Urinary bladder (tissue), 4 donors: ENCODE results near the gene KREMEN2. TPM values are rescaled to one million over a fixed set of nuclear protein-coding genes. Genes with fewer than 3 reads are reported as not detected.
A peak's percentile ranks its signal among the peaks of the same experiment; 100 is the strongest.

Experiments
- DNase-seq: peaks from one replicate; pipeline ENCODE4 v3.0.0-alpha.2; 2015; ENCODE audit errors: extremely low spot score
- H3K27ac ChIP-seq: one replicate; pipeline ENCODE4 v1.5.1; 2013; ENCODE audit warnings: low read depth, mild to moderate bottlenecking, moderate library complexity
- H3K36me3 ChIP-seq: one replicate; pipeline ENCODE4 v1.6.1; 2013; ENCODE audit warnings: mild to moderate bottlenecking, moderate library complexity; ENCODE audit not compliant: insufficient read depth
- H3K4me1 ChIP-seq: one replicate; pipeline ENCODE4 v1.6.1; 2013; ENCODE audit warnings: mild to moderate bottlenecking, moderate library complexity; ENCODE audit not compliant: insufficient read depth
- H3K4me3 ChIP-seq: one replicate; pipeline ENCODE4 v1.5.1; 2013; ENCODE audit warnings: low read depth, low read length
- WGBS: extraction: QIAGEN DNeasy Blood & Tissue Kit; methylation state at CpG from one replicate; pipeline ENCODE4 v1.1.7; 2013; 5-methylcytosine and 5-hydroxymethylcytosine counted together
- polyA plus RNA-seq: library from polyadenylated mRNA; stranded (reverse); fragments of 200-250 nt; gene quantifications from one replicate; pipeline ENCODE4 v1.2.3, GENCODE V29; 2013
- total RNA-seq: library from RNA; depleted of rRNA; stranded (reverse); fragments of >200 nt; gene quantifications from one replicate; pipeline ENCODE4 v1.2.3, GENCODE V29; 2014
- donor health status: healthy with polysubstance abuse.
- donor health status: healthy.

The KREMEN2 gene
- total and polyA plus RNA-seq, 2 donors = 0.11 TPM; not detected in 1

DNA sequence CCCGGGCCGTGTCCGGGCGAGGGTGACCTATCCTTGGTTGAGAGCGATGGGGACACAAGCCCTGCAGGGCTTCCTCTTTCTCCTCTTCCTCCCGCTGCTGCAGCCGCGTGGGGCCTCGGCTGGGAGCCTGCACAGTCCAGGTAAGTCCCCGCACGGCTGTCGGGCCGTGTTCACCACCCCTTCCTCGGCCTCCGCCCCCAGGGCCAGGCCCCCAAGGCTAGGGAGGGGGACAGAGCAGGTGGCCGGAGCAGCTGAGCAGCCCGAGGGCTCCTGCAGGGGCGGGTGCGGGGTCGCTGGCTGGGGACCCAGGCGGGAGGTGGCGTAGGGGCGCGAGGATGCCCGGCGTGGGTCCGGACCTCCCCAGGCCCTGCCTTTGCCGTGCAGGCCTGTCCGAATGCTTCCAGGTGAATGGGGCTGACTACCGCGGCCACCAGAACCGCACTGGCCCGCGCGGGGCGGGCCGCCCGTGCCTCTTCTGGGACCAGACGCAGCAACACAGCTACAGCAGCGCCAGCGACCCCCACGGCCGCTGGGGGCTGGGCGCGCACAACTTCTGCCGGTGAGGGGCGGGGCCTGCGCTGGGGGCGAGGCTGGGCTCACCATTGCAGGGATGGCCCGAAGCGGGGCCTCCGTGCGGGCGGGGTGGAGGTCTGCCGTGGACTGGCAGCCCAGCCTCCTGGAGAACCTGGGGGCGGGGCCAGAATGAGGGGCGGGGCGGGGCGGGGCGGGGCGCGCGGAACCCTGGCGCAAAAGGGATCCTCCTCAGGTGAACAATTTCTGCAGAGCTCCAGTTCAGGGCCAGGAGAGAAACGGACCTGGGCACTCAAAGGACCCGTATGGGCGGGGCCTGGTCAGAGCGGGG is 631 bp downstream of the KREMEN2 start:
- under 1% methylated on average over 68 of the region's 68 CpGs for WGBS
- peak overlapping the region; percentile 29 for H3K4me3 ChIP-seq
- no peak for DNase-seq
- no peaks in the 10 kb centered on the region for H3K36me3 ChIP-seq
- peaks cover 5% of the 10 kb centered on the region for H3K4me1 ChIP-seq
- no peak overlapping the region for H3K27ac ChIP-seq

DNA sequence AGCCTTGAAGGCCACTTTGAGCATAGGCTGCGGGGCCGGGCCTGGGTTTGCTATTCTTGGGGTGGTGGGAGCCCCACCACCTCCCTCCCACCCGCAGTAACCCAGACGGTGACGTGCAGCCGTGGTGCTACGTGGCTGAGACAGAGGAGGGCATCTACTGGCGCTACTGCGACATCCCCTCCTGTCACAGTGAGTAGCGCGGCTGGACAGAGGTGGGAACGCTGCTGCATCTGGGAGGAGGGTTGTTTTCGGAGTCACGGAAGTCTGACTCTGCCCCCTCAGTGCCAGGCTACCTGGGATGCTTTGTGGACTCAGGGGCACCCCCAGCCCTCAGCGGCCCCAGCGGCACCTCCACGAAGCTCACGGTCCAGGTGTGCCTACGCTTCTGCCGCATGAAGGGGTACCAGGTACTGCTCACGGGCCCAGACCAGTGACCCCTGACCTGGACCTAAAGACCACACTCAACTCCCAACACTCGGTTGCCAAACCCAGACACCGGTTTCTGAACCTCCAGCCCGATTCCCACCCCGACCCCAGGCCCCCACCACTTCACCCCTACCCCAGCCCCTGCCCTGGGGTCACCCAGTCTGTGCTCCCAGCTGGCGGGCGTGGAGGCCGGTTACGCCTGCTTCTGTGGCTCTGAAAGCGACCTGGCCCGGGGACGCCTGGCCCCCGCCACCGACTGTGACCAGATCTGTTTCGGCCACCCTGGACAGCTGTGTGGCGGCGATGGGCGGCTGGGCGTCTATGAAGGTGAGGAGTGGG is 2.1 kb downstream of the KREMEN2 start:
- no peak for DNase-seq
- no peak overlapping the region for H3K27ac ChIP-seq
- no peak overlapping the region for H3K4me3 ChIP-seq
- 50% methylated on average over 39 of the region's 39 CpGs for WGBS
- peaks cover 7% of the 10 kb centered on the region for H3K4me1 ChIP-seq
- no peaks in the 10 kb centered on the region for H3K36me3 ChIP-seq

DNA sequence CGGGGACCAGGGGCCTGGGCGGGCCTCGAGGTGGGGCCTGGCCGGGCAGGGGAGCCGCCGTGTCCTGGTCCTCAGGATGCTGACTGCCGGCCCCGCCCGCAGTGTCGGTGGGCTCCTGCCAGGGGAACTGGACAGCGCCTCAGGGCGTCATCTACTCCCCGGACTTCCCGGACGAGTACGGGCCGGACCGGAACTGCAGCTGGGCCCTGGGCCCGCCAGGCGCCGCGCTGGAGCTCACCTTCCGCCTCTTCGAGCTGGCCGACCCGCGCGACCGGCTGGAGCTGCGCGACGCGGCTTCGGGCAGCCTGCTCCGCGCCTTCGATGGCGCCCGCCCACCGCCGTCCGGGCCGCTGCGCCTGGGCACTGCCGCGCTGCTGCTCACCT is 2.7 kb downstream of the KREMEN2 start:
- DNase-seq = no peak
- Histone ChIP-seq H3K4me1 (peaks cover 7% of the 10 kb centered on the region), H3K4me3 (no peak overlapping the region), H3K36me3 (no peaks in the 10 kb centered on the region), H3K27ac (no peak overlapping the region)
- 2% methylated on average over 46 of the region's 46 CpGs for WGBS

DNA sequence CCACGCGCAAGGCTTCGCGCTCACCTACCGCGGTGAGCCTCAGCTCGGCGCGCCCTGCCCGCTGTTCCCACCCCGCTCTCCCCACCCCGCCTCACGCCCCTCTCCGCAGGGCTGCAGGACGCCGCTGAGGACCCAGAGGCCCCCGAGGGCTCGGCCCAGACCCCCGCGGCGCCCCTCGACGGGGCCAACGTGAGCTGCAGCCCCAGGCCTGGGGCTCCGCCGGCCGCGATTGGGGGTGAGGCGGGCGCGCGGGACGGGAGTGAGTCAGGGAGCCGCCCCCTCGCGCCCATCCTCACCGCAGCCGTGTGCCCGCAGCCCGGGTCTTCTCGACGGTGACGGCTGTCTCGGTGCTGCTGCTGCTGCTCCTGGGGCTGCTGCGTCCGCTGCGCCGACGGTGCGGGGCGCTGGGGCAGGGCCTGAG is 3.1 kb downstream of the KREMEN2 start:
- no peak for DNase-seq
- Histone ChIP-seq H3K36me3 (no peaks in the 10 kb centered on the region), H3K4me1 (peaks cover 7% of the 10 kb centered on the region), H3K27ac (no peak overlapping the region), H3K4me3 (no peak overlapping the region)
- 6% methylated on average over 51 of the region's 51 CpGs for WGBS

DNA sequence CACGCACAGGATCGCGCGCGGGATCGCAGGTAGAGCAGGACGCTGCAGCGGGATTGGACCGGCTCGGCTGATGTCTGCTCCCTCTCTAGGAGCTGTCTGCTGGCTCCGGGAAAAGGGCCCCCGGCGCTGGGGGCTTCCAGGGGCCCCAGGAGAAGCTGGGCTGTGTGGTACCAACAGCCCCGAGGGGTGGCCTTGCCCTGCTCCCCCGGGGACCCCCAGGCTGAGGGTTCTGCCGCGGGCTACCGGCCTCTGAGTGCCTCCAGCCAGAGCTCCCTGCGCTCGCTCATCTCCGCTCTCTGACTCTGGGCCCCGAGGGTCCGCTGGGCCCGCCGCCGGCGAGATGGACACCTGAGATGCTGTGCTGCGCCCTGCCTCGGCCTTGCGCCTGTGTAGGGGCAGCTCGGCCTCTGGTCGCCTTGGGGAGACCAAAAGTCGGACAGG is 3.7 kb downstream of the KREMEN2 start:
- DNase-seq = no peak
- peaks cover 7% of the 10 kb centered on the region for H3K4me1 ChIP-seq
- WGBS = 50% methylated on average over 33 of the region's 33 CpGs
- H3K27ac ChIP-seq = no peak overlapping the region
- no peak overlapping the region for H3K4me3 ChIP-seq
- no peaks in the 10 kb centered on the region for H3K36me3 ChIP-seq

DNA sequence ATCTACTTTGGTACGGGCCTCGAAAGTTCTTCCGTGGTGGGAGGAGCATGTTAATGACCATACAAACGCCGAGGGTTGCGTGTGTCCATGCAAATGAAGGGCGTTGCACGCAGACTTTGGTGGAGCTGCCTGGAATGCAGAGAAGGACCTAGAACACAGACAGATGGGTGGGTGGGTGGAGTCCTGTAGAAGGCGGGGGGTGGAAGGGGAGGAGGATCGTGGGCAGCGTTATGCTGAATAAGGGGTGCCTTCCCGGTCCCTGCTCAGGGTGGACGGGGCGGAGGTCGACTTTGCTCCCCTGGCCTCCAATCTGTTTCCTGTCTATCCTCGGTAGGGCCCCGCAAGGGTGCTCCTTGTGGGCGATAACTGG is 4.3 kb downstream of the KREMEN2 start:
- H3K4me1 ChIP-seq = peaks cover 7% of the 10 kb centered on the region
- H3K4me3 ChIP-seq = peak overlapping the region; percentile 74
- WGBS = 18% methylated on average over 18 of the region's 18 CpGs
- no peak overlapping the region for H3K27ac ChIP-seq
- no peaks in the 10 kb centered on the region for H3K36me3 ChIP-seq
- no peak for DNase-seq

DNA sequence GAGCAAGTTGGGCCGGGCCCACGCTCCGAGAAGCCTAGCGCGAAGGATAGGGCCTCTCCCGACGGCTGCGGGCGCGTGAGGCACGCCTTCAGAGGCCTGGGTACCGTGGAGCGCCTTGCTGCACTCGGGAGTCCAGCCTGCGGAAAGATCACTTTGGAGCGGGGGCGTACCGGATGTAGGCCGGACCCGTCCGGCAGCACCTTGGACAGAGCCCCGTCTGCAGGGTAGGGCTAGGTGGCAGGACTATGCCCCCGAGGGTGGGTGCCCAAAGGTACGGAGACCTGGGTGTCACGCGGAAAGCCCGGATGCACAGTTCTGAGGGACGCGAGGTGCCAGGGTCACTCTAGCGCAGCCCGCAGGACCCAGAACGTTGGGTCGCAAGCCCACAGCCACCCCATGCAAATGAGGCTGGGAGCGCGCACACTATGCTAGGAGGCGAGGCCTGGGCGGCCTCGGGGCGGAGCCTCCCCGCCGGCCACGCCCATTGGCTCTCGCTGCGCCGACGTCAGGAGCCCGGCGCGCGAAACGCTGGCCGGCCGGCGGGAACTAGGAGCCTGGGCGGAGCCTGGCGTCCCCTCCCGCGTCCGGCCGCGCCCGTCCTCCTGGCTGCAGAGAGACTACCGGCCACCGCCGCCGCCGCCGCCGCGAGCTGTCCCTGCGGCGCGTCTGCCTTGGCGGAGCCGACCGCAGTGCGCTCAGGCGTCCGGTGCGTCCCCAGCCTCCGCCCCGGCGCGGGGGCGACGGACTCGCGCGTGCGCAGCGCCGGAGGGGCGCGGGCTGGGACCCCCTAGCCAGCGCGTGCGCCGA is 4.9 kb downstream of the KREMEN2 start, which contains the start of gene PAQR4:
Gene PAQR4 (plus strand): TSS at position 611 of the 807 bp plus-strand sequence. CDS start 327 bp downstream, outside the sequence.
- no peaks in the 10 kb centered on the region for H3K36me3 ChIP-seq
- DNase-seq = peak; percentile 43
- WGBS = under 1% methylated on average over 98 of the region's 98 CpGs
- H3K27ac ChIP-seq = no peak within 1 kb of the TSS
- H3K4me3 ChIP-seq = peak within 1 kb of the TSS; percentile 74
- H3K4me1 ChIP-seq = peaks cover 7% of the 10 kb centered on the region

DNA sequence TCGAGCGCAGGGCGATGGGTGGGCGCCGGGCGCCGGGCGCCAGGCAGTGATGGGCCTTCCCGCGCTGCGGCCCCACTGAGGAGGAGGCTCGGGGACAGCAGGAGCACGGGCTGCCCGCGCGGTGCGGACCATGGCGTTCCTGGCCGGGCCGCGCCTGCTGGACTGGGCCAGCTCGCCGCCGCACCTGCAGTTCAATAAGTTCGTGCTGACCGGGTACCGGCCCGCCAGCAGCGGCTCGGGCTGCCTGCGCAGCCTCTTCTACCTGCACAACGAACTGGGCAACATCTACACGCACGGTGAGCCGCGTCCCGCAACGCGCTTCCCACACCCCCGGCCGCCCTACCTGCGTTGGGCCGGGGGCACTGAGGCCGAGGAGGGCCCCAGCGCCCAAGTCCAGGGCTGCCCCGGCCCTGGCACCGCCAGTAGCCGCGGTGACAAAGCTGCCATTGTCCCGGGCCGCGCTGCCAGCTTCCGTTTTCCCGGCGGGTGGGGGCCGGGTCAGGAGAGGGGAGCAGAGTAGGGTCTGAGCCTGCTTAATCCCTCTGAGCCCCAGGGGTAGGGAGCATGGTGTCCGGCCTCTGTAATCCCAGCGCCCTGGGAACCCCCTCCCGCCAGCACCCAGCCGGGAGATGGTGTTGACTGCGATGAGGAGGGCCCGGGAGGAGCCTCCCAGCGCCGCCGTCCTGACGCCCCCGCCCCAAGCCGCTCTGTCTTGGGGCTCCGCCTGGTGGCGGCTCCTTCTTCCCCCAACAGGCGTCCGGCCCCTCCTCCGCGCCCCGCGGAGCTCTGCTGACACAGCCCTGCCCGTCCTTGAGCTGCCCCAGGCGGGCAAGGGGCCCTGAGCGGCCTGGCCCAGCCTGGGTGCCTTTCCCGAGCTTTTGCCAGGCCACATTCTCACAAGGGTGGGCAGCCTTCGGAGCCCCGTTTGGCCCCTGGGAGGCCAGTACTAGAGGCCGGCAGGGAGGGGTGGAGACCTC is 5.8 kb downstream of the KREMEN2 start:
- DNase-seq = no peak
- Histone ChIP-seq H3K4me1 (peaks cover 3% of the 10 kb centered on the region), H3K4me3 (peak overlapping the region; percentile 74), H3K36me3 (no peaks in the 10 kb centered on the region), H3K27ac (no peak overlapping the region)
- WGBS = 4% methylated on average over 83 of the region's 83 CpGs

DNA sequence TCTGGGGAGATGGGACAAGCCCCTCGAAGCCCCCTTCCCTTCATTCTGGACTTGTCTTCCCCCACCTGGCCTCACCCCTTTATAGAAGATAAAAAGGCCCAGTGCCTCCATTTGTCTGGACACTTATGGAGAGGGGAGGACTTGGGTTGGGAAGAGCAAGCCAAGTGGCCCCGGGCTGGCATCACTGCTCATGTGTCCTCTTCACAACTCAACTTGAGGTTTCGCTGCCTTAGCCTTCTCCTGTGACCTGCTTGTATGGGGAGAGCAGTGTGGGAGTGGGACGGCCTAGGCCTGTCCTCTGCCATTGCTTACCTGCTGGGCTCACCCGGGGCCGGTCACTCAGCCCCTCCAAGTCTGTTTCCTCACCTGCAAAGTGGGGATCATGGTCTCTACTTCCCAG is 6.5 kb downstream of the KREMEN2 start:
- 88% methylated on average over 6 of the region's 6 CpGs for WGBS
- Histone ChIP-seq H3K36me3 (no peaks in the 10 kb centered on the region), H3K27ac (no peak overlapping the region), H3K4me1 (peaks cover 2% of the 10 kb centered on the region), H3K4me3 (no peak overlapping the region)
- no peak for DNase-seq

DNA sequence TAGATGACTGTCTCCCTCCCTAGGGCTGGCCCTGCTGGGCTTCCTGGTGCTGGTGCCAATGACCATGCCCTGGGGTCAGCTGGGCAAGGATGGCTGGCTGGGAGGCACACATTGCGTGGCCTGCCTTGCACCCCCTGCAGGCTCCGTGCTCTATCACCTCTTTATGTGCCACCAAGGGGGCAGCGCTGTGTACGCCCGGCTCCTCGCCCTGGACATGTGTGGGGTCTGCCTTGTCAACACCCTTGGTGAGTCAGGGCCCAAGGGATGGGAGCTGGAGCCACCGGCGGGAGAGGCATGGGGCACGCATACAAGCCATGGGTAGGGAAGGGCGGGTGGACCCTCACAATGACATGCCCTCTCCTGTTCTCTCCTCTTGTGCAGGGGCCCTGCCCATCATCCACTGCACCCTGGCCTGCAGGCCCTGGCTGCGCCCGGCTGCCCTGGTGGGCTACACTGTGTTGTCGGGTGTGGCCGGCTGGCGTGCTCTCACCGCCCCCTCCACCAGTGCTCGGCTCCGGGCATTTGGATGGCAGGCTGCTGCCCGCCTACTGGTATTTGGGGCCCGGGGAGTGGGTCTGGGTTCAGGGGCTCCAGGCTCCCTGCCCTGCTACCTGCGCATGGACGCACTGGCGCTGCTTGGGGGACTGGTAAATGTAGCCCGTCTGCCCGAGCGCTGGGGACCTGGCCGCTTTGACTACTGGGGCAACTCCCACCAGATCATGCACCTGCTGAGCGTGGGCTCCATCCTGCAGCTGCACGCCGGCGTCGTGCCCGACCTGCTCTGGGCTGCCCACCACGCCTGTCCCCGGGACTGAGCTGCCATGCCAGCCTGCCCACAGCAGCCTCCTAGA is 7.3 kb downstream of the KREMEN2 start:
- Histone ChIP-seq H3K4me1 (peaks cover 2% of the 10 kb centered on the region), H3K4me3 (no peak overlapping the region), H3K36me3 (no peaks in the 10 kb centered on the region), H3K27ac (no peak overlapping the region)
- no peak for DNase-seq
- WGBS = 95% methylated on average over 35 of the region's 35 CpGs

DNA sequence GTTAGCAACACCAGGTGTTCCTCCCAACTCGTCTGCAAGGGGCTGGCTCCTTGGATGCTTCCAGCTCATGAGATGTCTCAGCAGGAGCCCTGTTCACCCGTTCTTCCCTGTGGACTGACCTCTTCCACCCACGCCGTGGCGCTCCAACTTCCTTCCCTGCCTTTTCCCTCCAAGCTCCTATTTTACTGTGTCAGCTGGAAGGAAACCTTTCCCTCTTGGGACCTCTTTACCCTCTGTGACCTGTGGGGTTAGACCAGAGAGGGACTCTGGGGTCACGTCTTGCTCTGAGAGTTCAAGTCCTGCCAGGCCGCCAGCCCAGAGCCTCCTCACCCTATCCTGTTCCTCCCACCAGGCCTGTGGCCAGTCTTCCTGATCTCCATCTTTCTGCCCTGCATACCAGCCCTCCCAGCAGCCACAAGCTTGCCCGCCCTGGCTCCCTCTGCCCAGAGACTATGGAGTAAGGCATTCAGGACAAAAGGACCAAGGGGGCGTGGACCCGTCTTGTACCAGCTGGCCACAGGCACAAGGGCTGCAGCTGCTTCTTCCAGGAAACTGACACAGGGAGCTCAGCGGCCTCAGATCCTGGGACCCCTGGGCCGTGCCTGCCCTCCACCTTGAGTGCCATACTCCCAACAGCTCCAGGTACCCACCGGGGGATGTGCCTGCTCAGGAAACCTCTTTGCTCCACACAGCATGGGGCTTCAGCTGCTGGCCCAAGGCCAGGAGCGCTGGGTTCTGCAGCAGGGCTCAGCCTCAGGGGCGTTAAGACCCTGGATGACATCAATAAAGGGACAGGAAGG is 8.1 kb downstream of the KREMEN2 start:
- no peak for DNase-seq
- no peak overlapping the region for H3K27ac ChIP-seq
- WGBS = 80% methylated on average over 15 of the region's 15 CpGs
- H3K4me3 ChIP-seq = no peak overlapping the region
- peaks cover 2% of the 10 kb centered on the region for H3K4me1 ChIP-seq
- H3K36me3 ChIP-seq = no peaks in the 10 kb centered on the region
